Measurements from ENCODE around the gene ELAVL4. TPM values are rescaled to one million over a fixed set of nuclear protein-coding genes. Genes with fewer than 3 reads are reported as not detected.

ELAVL4 gene
- total RNA-seq, 2 donors from 2014 or later = not detected

GRCh38 chr1:50196081-50196480 is 87.4 kb downstream of the ELAVL4 start:
- H3K9me3 Mint-ChIP-seq = no peaks in the 10 kb centered on the region
- no peak overlapping the region for H3K27ac Mint-ChIP-seq
- no peaks in the 10 kb centered on the region for H3K36me3 Mint-ChIP-seq
- DNase-seq (ENCODE audit: low spot score in 2 of 2) (no peak), ATAC-seq (no peak)

GRCh38 chr1:50197216-50197615 is 88.5 kb downstream of the ELAVL4 start:
- Mint-ChIP-seq H3K27ac (no peak overlapping the region), H3K36me3 (no peaks in the 10 kb centered on the region), H3K9me3 (no peaks in the 10 kb centered on the region)
- ATAC-seq (no peak), DNase-seq (ENCODE audit: low spot score in 2 of 2) (no peak)

GRCh38 chr1:50208315-50208714 is 99.6 kb downstream of the ELAVL4 start:
- Mint-ChIP-seq H3K9me3 (no peaks in the 10 kb centered on the region), H3K27ac (no peak overlapping the region), H3K36me3 (no peaks in the 10 kb centered on the region)
- ATAC-seq (no peak), DNase-seq (ENCODE audit: low spot score in 2 of 2) (no peak)

- Mint-ChIP-seq H3K36me3 (no peaks in the 10 kb centered on the region), H3K27ac (no peak overlapping the region), H3K9me3 (no peaks in the 10 kb centered on the region)
- no peak for DNase-seq (ENCODE audit: low spot score in 2 of 2)
- no peak for ATAC-seq
Measured at GRCh38 chr1:50208756-50209155, 100.0 kb downstream of the ELAVL4 start.

- Mint-ChIP-seq H3K36me3 (no peaks in the 10 kb centered on the region), H3K9me3 (no peaks in the 10 kb centered on the region), H3K27ac (no peak overlapping the region)
- ATAC-seq (no peak), DNase-seq (ENCODE audit: low spot score in 2 of 2) (no peak)
Measured at GRCh38 chr1:50209749-50210148, 101.0 kb downstream of the ELAVL4 start.

GRCh38 chr1:50213505-50213904 is 104.8 kb downstream of the ELAVL4 start:
- ATAC-seq (no peak), DNase-seq (ENCODE audit: low spot score in 2 of 2) (no peak)
- H3K36me3 Mint-ChIP-seq = no peaks in the 10 kb centered on the region
- H3K27ac Mint-ChIP-seq = no peak overlapping the region
- H3K9me3 Mint-ChIP-seq = no peaks in the 10 kb centered on the region

- H3K36me3 Mint-ChIP-seq = no peaks in the 10 kb centered on the region
- no peak for DNase-seq (ENCODE audit: low spot score in 2 of 2)
- H3K27ac Mint-ChIP-seq = no peak overlapping the region
- H3K9me3 Mint-ChIP-seq = no peaks in the 10 kb centered on the region
- no peak for ATAC-seq
Measured at GRCh38 chr1:50214717-50215116, 106.0 kb downstream of the ELAVL4 start.

GRCh38 chr1:50218344-50219120 is 109.8 kb downstream of the ELAVL4 start:
- H3K9me3 Mint-ChIP-seq = no peaks in the 10 kb centered on the region
- no peak for DNase-seq (ENCODE audit: low spot score in 2 of 2)
- no peaks in the 10 kb centered on the region for H3K36me3 Mint-ChIP-seq
- ATAC-seq = no peak
- no peak overlapping the region for H3K27ac Mint-ChIP-seq

GRCh38 chr1:50228871-50229384 is 120.2 kb downstream of the ELAVL4 start:
- H3K9me3 Mint-ChIP-seq = peaks cover 16 to 19% of the 10 kb centered on the region in 2 donors
- ATAC-seq (no peak), DNase-seq (ENCODE audit: low spot score in 2 of 2) (no peak)
- peaks cover 5 to 7% of the 10 kb centered on the region in 2 donors for H3K36me3 Mint-ChIP-seq
- H3K27ac Mint-ChIP-seq = no peak overlapping the region

- ATAC-seq (no peak), DNase-seq (ENCODE audit: low spot score in 2 of 2) (no peak)
- no peaks in the 10 kb centered on the region for H3K36me3 Mint-ChIP-seq
- peaks cover 5 to 12% of the 10 kb centered on the region in 2 donors for H3K9me3 Mint-ChIP-seq
- no peak overlapping the region for H3K27ac Mint-ChIP-seq
Measured at GRCh38 chr1:50231209-50231608, 122.5 kb downstream of the ELAVL4 start.

GRCh38 chr1:50232336-50232735 is 123.6 kb downstream of the ELAVL4 start:
- ATAC-seq (no peak), DNase-seq (ENCODE audit: low spot score in 2 of 2) (no peak)
- no peaks in the 10 kb centered on the region for H3K36me3 Mint-ChIP-seq
- H3K9me3 Mint-ChIP-seq = peaks cover 6 to 12% of the 10 kb centered on the region in 2 donors
- H3K27ac Mint-ChIP-seq = no peak overlapping the region

GRCh38 chr1:50236656-50237055 is 127.9 kb downstream of the ELAVL4 start:
- no peak for ATAC-seq
- no peaks in the 10 kb centered on the region for H3K36me3 Mint-ChIP-seq

GRCh38 chr1:50237056-50237455 is 128.3 kb downstream of the ELAVL4 start:
- no peak for DNase-seq (ENCODE audit: low spot score in 2 of 2)
- Mint-ChIP-seq H3K9me3 (peaks cover 10 to 16% of the 10 kb centered on the region in 2 donors), H3K27ac (no peak overlapping the region), H3K36me3 (no peaks in the 10 kb centered on the region)
- ATAC-seq = no peak

More at GRCh38 chr1:50236656-50237055, 127.9 kb downstream of the ELAVL4 start:
- no peak for DNase-seq (ENCODE audit: low spot score in 2 of 2)
- H3K9me3 Mint-ChIP-seq = peaks cover 10 to 16% of the 10 kb centered on the region in 2 donors
- no peak overlapping the region for H3K27ac Mint-ChIP-seq

- ATAC-seq (no peak), DNase-seq (ENCODE audit: low spot score in 2 of 2) (no peak)
- Mint-ChIP-seq H3K36me3 (peaks cover 0 to 5% of the 10 kb centered on the region in 2 donors), H3K27ac (no peak overlapping the region), H3K9me3 (peaks cover 4 to 9% of the 10 kb centered on the region in 2 donors)
Measured at GRCh38 chr1:50243939-50244338, 135.2 kb downstream of the ELAVL4 start.

- H3K36me3 Mint-ChIP-seq = peaks cover 3 to 5% of the 10 kb centered on the region in 2 donors
- no peak overlapping the region for H3K27ac Mint-ChIP-seq
- no peak for ATAC-seq
- peaks cover 0 to 4% of the 10 kb centered on the region in 2 donors for H3K9me3 Mint-ChIP-seq
- DNase-seq (ENCODE audit: low spot score in 2 of 2) = no peak
Measured at GRCh38 chr1:50246869-50247268, 138.1 kb downstream of the ELAVL4 start.

- H3K36me3 Mint-ChIP-seq = peaks cover 0 to 8% of the 10 kb centered on the region in 2 donors
- H3K9me3 Mint-ChIP-seq = no peaks in the 10 kb centered on the region
- DNase-seq (ENCODE audit: low spot score in 2 of 2) (no peak), ATAC-seq (no peak)
- no peak overlapping the region for H3K27ac Mint-ChIP-seq
Measured at GRCh38 chr1:50251702-50252101, 143.0 kb downstream of the ELAVL4 start.

- Mint-ChIP-seq H3K27ac (no peak overlapping the region), H3K9me3 (no peaks in the 10 kb centered on the region), H3K36me3 (peaks cover 0 to 8% of the 10 kb centered on the region in 2 donors)
- ATAC-seq = no peak
- DNase-seq (ENCODE audit: low spot score in 2 of 2) = no peak
Measured at GRCh38 chr1:50252196-50252595, 143.5 kb downstream of the ELAVL4 start.

Data from activated naive CD4-positive, alpha-beta T cell treated with anti-CD3 and anti-CD28 coated beads, Interleukin-2, amount 50 U/mL, for 72 hours (primary cell).